ENCODE results near the gene C2orf42.
"Not testable (repeated sequence)": the region's sequence is repeated elsewhere in the genome, so short reads cannot be mapped to it uniquely, and the experiment has no call there.

The C2orf42 gene

DNA sequence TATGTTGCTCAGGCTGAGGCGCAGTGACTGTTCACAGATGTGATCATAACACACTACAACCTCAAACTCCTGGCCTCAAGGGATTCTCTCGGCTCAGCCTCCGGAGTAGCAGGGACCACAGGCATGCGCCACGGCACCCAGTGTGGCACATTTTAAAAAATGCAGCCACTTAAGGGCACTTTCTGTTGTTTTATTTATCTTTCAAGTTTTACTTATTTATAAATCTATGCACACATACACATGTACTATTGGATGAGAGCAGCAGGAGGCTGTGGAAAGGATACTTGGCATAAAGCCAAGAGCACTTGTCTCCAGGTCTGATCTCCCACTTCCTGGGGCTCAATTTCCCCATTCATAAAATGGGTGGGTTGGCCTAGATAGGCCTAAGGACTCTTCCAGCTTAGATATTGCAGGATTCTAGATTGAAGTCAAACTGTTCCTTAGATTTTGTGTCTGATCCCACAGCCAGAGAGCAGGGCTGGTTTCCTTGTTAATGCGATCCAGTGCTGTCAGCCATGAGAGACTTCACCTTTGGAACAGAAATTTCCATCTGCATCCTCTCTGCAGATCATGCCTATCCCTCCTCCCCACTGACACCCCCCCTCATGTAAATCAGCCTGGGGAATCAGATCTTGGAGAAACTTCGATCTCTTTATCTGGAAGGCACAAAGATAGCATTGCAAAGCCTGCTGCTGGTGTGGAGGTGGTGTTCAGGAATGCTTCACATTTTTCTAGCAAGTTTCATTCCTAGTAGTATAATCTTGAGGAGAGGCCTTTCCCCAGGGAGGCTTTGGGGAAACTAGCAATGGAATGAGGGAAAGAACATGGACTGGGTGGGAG, 78.8 kb downstream of the C2orf42 start:
- DNase-seq (ENCODE audit: low read depth in 2 of 2) = peak; percentile 73
- no peak overlapping the region for H3K4me3 ChIP-seq (replicated peaks in 1 of 2; ENCODE audit: low read depth in 2 of 2, low read length in 2 of 2)
- TF ChIP-seq, protein P1, sequence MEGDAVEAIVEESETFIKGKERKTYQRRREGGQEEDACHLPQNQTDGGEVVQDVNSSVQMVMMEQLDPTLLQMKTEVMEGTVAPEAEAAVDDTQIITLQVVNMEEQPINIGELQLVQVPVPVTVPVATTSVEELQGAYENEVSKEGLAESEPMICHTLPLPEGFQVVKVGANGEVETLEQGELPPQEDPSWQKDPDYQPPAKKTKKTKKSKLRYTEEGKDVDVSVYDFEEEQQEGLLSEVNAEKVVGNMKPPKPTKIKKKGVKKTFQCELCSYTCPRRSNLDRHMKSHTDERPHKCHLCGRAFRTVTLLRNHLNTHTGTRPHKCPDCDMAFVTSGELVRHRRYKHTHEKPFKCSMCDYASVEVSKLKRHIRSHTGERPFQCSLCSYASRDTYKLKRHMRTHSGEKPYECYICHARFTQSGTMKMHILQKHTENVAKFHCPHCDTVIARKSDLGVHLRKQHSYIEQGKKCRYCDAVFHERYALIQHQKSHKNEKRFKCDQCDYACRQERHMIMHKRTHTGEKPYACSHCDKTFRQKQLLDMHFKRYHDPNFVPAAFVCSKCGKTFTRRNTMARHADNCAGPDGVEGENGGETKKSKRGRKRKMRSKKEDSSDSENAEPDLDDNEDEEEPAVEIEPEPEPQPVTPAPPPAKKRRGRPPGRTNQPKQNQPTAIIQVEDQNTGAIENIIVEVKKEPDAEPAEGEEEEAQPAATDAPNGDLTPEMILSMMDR (IDR thresholded peaks at IDR 0.05; ENCODE audit: low read depth, low read length) = no peak

GRCh38 chr2:70110397-70110796, 80.4 kb downstream of the C2orf42 start:
- H3K4me3 ChIP-seq (replicated peaks in 1 of 2; ENCODE audit: low read depth in 2 of 2, low read length in 2 of 2); DNase-seq (ENCODE audit: low read depth in 2 of 2): not testable (repeated sequence)

DNA sequence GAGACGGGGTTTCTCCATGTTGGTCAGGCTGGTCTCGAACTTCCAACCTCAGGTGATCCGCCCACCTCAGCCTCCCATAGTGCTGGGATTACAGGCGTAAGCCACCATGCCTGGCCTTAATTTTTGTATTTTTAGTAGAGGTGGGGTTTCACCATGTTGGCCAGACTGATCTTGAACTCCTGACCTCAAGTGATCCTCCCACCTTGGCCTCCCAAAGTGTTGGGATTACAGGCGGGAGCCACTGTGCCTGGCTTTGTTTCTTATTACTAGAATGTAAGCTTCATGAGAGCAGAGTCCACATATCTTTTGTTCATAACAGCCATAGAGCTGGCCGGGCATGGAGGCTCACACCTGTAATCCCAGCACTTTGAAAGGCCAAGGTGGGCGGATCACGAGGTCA, 84.7 kb downstream of the C2orf42 start:
- DNase-seq (ENCODE audit: low read depth in 2 of 2); H3K4me3 ChIP-seq (replicated peaks in 1 of 2; ENCODE audit: low read depth in 2 of 2, low read length in 2 of 2): not testable (repeated sequence)

GRCh38 chr2:70104231-70105111, 86.3 kb downstream of the C2orf42 start:
- peak; percentile 70 to 80 for DNase-seq (ENCODE audit: low read depth in 2 of 2)
- H3K4me3 ChIP-seq (replicated peaks in 1 of 2; ENCODE audit: low read depth in 2 of 2, low read length in 2 of 2) = no peak overlapping the region
- TF ChIP-seq, protein P1 (IDR thresholded peaks at IDR 0.05; ENCODE audit: low read depth, low read length) = no peak

GRCh38 chr2:70103531-70104061, 87.2 kb downstream of the C2orf42 start:
- no peak for DNase-seq (ENCODE audit: low read depth in 2 of 2)
- H3K4me3 ChIP-seq (replicated peaks in 1 of 2; ENCODE audit: low read depth in 2 of 2, low read length in 2 of 2) = no peak overlapping the region
- TF ChIP-seq, protein P1 (IDR thresholded peaks at IDR 0.05; ENCODE audit: low read depth, low read length) = no peak

GRCh38 chr2:70102323-70102905, 88.4 kb downstream of the C2orf42 start:
- H3K4me3 ChIP-seq (replicated peaks in 1 of 2; ENCODE audit: low read depth in 2 of 2, low read length in 2 of 2); DNase-seq (ENCODE audit: low read depth in 2 of 2): not testable (repeated sequence)

DNA sequence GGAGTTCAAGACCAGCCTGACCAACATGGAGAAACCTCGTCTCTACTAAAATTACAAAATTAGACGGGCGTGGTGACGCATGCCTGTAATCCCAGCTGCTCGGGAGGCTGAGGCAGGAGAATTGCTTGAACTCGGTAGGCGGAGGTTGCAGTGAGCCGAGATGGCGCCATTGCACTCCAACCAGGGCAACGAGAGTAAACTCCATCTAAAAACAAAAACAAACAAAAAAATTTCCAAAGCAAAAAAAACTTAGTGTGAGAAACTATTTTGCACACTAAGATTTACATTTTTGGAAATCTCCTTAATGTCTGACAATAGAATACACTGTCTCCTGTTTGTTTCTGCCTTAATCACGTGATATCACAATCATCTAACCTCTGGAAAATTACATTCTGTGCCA, 89.1 kb downstream of the C2orf42 start:
- not testable (repeated sequence) for DNase-seq (ENCODE audit: low read depth in 2 of 2); H3K4me3 ChIP-seq (replicated peaks in 1 of 2; ENCODE audit: low read depth in 2 of 2, low read length in 2 of 2)

GRCh38 chr2:70101174-70101573, 89.6 kb downstream of the C2orf42 start:
- TF ChIP-seq, protein P1 (IDR thresholded peaks at IDR 0.05; ENCODE audit: low read depth, low read length) = no peak

More at GRCh38 chr2:70101174-70101573, 89.6 kb downstream of the C2orf42 start:
- no peak for DNase-seq (ENCODE audit: low read depth in 2 of 2)
- no peak overlapping the region for H3K4me3 ChIP-seq (replicated peaks in 1 of 2; ENCODE audit: low read depth in 2 of 2, low read length in 2 of 2)

All from cardiac fibroblast (primary cell).